ENCODE results near the gene PHAF1.

PHAF1 gene

DNA sequence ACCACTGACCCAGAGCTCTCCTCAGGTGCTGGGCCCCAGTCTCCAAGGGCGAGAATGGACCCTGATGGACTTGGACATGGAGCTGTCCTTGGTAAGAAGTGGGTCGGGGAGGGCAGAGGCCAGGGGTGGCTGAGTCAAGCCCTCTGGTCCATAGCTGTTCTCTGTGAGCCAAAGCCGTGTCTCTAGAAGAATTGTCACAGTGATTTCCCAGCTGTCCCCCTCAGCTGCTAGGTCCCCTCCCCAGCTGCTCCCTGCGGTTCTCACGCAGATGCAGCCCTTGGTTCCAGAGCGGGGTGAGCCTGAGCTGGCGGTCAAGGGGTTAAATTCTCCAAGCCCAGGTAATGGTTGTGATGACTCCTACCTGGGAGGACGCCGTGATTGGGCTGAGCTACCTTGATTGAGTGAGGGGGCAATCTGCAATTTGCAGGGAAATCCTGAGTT, 59.3 kb downstream of the PHAF1 start:
- Histone ChIP-seq H2AFZ (ENCODE audit: low read length) (no peak overlapping the region), H3F3A (ENCODE audit: insufficient read depth, low read length) (no peaks in the 10 kb centered on the region), H3K9me3 (ENCODE audit: low read length) (no peaks in the 10 kb centered on the region), H3K36me3 (ENCODE audit: insufficient read depth, low read length) (no peaks in the 10 kb centered on the region), H3K4me2 (ENCODE audit: low read length) (no peak overlapping the region), H3K9me2 (ENCODE audit: low read depth, low read length) (no peaks in the 10 kb centered on the region), H3K79me2 (ENCODE audit: insufficient read depth, low read length) (no peaks in the 10 kb centered on the region), H3K27ac (ENCODE audit: low read depth, low read length, poor library complexity, severe bottlenecking) (no peak overlapping the region), H3K4me3 (ENCODE audit: low read depth, low read length, poor library complexity, severe bottlenecking) (no peak overlapping the region), H3K4me1 (ENCODE audit: insufficient read depth, low read length, severe bottlenecking) (peaks cover 18% of the 10 kb centered on the region), H4K20me1 (ENCODE audit: insufficient read depth, low read length) (no peaks in the 10 kb centered on the region), H3K9ac (ENCODE audit: low read length) (no peak overlapping the region), H3K27me3 (ENCODE audit: insufficient read depth, low read length) (no peaks in the 10 kb centered on the region; the same call in 1 of the 2 replicates)
- no peak for TF ChIP-seq EZH2 (IDR thresholded peaks at IDR 0.05; ENCODE audit: borderline replicate concordance, low read length)

DNA sequence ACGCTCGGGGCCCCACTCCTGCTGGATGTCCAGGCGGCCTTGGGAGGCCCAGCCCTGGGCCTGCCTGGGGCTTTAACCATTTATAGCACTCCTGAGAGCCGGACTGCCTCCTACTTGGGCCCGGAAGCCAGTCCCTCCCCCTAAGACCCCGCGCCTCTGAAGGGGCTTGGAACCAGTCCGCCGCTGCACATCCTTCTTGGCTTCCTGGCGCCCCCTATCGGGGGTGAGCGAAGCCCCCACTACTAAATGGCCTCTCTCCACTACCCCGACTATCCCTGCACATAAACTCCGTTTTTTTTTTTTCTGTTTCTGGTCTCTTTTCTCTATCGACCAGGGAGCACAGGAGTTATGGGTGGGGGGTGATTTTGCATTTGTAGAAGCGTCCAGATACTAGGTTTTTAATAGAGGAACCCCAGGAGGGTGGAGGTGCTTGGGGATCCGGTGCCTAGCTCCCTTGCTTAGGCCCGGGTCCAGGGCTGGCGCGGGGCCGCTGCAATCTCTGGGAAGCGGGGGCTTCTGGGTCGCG, 60.0 kb downstream of the PHAF1 start:
- peak overlapping the region; percentile 36; the same call in 1 of the 2 replicates for H3K9ac ChIP-seq (ENCODE audit: low read length)

DNA sequence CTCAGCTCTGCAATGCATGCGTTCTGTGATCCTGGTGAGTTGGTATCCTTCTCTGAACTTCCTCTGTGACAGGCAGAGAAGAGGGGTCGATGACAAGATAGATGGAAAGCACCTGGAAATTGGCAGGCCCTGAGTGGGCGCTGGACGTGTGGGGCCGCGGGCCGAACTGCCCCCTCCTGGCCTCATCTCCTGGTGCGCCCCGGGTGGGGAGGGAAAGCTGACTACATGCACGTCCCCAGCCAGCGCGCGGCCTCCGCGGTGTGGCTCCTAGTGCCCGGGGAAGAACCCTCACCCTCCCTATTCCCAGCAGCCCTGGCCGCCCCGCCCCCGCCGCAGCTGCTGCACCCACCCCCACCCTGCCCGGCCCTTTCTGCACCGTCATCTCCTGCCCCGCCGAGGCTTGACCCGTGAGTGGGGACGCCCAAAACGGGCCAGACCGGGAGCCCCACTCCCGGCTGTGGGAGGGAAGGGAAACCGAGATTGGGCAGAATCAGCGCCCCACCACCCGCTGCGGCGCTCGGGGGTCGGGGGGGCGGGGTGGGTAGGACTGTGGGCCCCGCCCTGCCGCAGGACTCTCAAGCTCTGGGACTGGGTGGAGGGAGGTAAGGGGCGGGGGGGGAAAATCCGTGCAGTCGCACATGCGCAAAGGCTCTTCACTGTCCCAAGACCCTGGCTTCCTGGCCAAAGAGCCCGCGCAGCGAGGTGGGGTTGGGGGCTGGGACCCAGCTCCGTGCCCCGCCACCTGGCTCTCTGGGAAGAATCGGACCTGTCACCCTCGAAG, 60.6 kb downstream of the PHAF1 start, which contains the start of gene NOL3:
NOL3 (plus strand) TSS at position 371 of the 781 bp plus-strand sequence.
- no peaks in the 10 kb centered on the region for H3K36me3 ChIP-seq (ENCODE audit: insufficient read depth, low read length)
- H3K4me3 ChIP-seq (ENCODE audit: low read depth, low read length, poor library complexity, severe bottlenecking): peak within 1 kb of the TSS; percentile 45
- H3K4me2 ChIP-seq (ENCODE audit: low read length): peak within 1 kb of the TSS; percentile 68
- peak within 1 kb of the TSS; percentile 40; the same call in 1 of the 2 replicates for H3K9ac ChIP-seq (ENCODE audit: low read length)
- TF ChIP-seq, protein P1, sequence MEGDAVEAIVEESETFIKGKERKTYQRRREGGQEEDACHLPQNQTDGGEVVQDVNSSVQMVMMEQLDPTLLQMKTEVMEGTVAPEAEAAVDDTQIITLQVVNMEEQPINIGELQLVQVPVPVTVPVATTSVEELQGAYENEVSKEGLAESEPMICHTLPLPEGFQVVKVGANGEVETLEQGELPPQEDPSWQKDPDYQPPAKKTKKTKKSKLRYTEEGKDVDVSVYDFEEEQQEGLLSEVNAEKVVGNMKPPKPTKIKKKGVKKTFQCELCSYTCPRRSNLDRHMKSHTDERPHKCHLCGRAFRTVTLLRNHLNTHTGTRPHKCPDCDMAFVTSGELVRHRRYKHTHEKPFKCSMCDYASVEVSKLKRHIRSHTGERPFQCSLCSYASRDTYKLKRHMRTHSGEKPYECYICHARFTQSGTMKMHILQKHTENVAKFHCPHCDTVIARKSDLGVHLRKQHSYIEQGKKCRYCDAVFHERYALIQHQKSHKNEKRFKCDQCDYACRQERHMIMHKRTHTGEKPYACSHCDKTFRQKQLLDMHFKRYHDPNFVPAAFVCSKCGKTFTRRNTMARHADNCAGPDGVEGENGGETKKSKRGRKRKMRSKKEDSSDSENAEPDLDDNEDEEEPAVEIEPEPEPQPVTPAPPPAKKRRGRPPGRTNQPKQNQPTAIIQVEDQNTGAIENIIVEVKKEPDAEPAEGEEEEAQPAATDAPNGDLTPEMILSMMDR (IDR thresholded peaks at IDR 0.05; ENCODE audit: low read length): no peak
- no peak for TF ChIP-seq EZH2 (IDR thresholded peaks at IDR 0.05; ENCODE audit: borderline replicate concordance, low read length)
- H3K9me3 ChIP-seq (ENCODE audit: low read length): no peaks in the 10 kb centered on the region
- no peaks in the 10 kb centered on the region for H4K20me1 ChIP-seq (ENCODE audit: insufficient read depth, low read length)
- no peaks in the 10 kb centered on the region for H3K27me3 ChIP-seq (ENCODE audit: insufficient read depth, low read length)
- no peak within 1 kb of the TSS for H2AFZ ChIP-seq (ENCODE audit: low read length)
- no peak within 1 kb of the TSS for H3K27ac ChIP-seq (ENCODE audit: low read depth, low read length, poor library complexity, severe bottlenecking)
- H3K79me2 ChIP-seq (ENCODE audit: insufficient read depth, low read length): no peaks in the 10 kb centered on the region
- H3K4me1 ChIP-seq (ENCODE audit: insufficient read depth, low read length, severe bottlenecking): peaks cover 24% of the 10 kb centered on the region
- no peaks in the 10 kb centered on the region for H3F3A ChIP-seq (ENCODE audit: insufficient read depth, low read length)
- no peaks in the 10 kb centered on the region for H3K9me2 ChIP-seq (ENCODE audit: low read depth, low read length)

More for the DNA sequence above, 60.0 kb downstream of the PHAF1 start:
- Histone ChIP-seq H3K4me1 (ENCODE audit: insufficient read depth, low read length, severe bottlenecking) (peaks cover 23% of the 10 kb centered on the region), H3K27ac (ENCODE audit: low read depth, low read length, poor library complexity, severe bottlenecking) (no peak overlapping the region), H3K27me3 (ENCODE audit: insufficient read depth, low read length) (no peaks in the 10 kb centered on the region), H3F3A (ENCODE audit: insufficient read depth, low read length) (no peaks in the 10 kb centered on the region), H3K4me2 (ENCODE audit: low read length) (peak overlapping the region; percentile 68), H2AFZ (ENCODE audit: low read length) (no peak overlapping the region), H3K79me2 (ENCODE audit: insufficient read depth, low read length) (no peaks in the 10 kb centered on the region), H4K20me1 (ENCODE audit: insufficient read depth, low read length) (no peaks in the 10 kb centered on the region), H3K4me3 (ENCODE audit: low read depth, low read length, poor library complexity, severe bottlenecking) (peak overlapping the region; percentile 45), H3K9me2 (ENCODE audit: low read depth, low read length) (no peaks in the 10 kb centered on the region), H3K36me3 (ENCODE audit: insufficient read depth, low read length) (no peaks in the 10 kb centered on the region), H3K9me3 (ENCODE audit: low read length) (no peaks in the 10 kb centered on the region)
- TF ChIP-seq, protein P1 (IDR thresholded peaks at IDR 0.05; ENCODE audit: low read length): peak; percentile 72
- no peak for TF ChIP-seq EZH2 (IDR thresholded peaks at IDR 0.05; ENCODE audit: borderline replicate concordance, low read length)
